GM21381 (cell line): Measurements from ENCODE around the gene TMEM269.
A peak's percentile ranks its signal among the peaks of the same experiment; 100 is the strongest.

ENCODE experiments used
- ATAC-seq: cut with Tn5 transposase; IDR thresholded peaks from one replicate; pipeline ENCODE4 v1.9.1; 2021; ENCODE audit warnings: mild to moderate bottlenecking, moderate library complexity; ENCODE audit not compliant: unreplicated experiment

The TMEM269 gene

DNA sequence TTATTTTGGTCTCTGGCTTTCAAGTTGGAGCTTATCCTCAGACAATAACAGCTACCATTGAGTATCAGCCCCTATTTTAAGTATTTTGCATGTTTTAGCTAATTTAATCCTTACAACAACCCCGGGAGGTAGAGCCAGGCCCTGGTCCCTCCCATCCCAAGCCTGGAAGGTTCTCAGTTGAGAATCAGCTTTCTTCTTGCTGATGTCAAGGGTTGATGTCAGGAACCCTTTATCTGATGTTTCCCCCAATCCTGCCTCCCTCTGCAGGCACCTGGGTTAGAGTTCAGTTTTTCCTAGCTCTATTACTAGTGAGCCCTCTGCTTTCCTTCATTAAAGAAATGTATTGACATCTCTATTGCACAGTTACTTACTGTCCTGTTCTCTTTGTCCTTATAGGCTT lies 36.0 kb downstream of the TMEM269 start:
- ATAC-seq: no peak

DNA sequence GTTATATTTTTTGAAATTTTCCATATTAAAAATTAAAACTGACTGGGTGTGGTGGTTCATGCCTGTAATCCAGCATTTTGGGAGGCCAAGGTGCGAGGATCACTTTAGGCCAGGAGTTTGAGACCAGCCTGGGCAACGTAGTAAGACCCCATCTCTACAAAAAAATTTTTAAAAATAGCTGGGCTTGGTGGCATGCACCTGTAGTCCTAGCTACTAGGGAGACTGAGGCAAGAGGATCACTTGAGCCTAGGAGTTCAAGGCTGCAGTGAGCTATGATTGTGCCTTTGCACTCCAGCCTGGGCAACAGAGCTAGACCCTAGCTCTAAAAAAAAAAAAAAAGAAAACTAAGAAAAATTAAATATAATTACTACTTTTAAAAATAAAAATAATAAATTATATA lies 36.9 kb downstream of the TMEM269 start:
- no peak for ATAC-seq

DNA sequence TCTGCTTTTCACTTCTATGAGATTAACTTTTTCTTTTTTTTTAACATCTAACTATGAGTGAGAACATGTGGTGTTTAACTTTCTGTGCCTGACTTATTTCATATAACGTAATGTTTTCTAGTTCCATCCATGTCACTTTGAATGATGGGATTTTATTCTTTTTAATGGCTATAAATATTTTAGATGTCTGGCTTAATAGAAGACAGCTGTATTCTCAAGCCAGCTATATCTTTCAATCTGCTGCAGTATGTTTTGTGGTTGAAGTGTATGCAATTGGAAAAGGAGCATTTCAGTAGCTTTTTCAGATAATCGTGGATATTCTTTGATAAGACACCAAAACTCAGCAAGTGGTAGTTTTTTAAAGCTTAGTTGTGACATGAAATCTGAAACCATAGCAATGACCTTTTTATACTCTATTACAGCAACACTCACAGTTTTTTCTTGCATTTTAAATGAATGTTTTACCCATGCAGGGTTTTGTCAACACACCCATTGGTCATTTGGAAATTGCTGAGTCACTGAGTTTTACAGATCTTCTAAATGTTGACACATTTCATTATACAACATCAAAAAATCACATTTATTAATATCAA lies 38.1 kb downstream of the TMEM269 start:
- no peak for ATAC-seq

DNA sequence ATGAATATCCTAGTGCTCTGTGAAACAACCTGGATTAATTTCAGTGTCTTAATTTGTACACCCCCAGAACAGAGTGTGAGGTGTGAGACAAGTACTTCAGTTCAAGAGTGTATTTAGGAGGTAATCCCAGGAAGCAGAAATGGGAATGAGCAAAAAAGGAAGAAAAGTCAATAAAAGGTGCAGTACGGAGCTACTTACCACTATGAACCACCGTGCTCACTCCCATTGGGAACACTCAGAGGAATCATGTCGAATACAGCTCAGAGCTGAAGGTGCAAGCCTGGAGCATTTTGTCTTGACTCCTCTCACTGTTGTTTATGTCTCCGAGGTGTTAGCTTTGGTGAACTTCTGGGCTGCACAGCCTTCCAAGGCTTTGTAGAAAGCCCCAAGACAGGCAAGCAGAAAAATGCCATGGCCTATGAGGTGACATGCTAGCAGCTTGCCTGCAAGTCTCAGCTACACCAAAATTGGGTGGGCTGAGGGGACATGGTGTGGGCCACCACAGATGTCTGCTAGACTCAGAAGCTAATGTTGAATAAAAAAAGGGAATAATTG lies 39.8 kb downstream of the TMEM269 start:
- ATAC-seq: no peak

DNA sequence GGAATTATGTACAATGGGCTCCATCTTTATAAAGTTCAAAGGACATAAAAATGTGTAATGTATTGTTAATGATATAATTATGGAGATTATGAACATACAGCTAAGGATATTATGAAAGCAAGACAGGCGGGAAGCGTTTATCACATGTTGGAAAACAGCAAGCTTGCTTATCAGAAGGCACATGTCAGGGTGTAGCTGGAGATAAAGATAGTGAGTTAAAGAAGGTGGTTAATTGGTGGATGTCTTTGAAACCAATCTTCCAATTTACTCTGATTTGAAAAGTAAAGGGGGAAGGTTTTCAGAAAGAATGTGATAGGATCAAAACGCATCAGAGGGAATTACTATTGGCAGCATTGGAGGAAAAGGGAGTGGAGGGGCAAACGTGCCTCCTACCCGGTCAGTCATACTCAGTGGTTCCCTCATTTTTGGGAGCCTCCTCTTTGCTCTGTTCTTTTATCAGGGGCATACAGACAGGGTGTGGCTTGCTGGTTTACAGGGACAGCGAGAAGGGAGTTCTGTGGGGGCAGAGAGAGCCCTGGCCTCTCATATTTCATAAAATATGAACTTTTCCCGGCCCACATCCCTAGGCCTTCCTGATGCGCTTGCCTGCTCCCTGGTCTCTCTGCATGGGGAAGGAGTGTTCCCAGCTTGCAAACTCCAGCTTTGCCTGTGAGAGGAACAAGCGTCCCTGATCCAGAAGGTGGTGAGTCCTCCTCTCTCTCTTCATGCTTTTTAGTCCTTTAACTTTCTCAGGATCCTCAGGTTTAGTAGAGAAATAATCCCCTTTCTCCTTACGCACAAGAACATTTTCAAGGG lies 40.5 kb downstream of the TMEM269 start:
- ATAC-seq: no peak

DNA sequence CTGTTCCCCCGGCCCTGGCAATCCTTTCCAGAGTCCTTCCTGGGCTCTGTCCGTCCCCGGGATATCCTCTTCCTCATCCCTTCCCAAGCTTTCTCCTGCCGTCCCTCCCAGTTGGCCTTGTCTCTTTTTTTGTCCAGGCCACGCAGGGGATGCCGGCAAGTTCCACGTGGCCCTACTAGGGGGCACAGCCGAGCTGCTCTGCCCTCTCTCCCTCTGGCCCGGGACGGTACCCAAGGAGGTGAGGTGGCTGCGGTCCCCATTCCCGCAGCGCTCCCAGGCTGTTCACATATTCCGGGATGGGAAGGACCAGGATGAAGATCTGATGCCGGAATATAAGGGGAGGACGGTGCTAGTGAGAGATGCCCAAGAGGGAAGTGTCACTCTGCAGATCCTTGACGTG lies 45.8 kb downstream of the TMEM269 start:
- ATAC-seq: no peak

DNA sequence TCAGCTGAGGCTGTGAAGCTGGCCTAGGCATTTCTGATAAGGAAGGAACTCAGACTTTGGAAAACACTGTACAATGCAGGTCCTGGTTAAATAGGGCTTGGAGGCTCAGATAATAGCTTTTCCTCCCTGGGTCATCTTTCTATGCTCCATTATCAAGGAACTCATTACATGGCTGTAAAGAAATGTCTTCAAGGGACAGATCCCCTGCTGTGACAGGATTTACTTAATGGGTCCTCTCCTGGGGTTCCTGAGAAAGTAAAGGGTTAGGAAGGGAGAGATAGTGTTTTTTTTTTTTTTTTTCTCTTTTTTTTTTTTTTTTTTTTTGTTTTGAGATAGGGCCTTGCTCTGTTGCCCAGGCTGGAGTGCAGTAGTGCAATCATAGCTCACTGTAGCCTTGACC lies 46.5 kb downstream of the TMEM269 start:
- ATAC-seq: no peak

DNA sequence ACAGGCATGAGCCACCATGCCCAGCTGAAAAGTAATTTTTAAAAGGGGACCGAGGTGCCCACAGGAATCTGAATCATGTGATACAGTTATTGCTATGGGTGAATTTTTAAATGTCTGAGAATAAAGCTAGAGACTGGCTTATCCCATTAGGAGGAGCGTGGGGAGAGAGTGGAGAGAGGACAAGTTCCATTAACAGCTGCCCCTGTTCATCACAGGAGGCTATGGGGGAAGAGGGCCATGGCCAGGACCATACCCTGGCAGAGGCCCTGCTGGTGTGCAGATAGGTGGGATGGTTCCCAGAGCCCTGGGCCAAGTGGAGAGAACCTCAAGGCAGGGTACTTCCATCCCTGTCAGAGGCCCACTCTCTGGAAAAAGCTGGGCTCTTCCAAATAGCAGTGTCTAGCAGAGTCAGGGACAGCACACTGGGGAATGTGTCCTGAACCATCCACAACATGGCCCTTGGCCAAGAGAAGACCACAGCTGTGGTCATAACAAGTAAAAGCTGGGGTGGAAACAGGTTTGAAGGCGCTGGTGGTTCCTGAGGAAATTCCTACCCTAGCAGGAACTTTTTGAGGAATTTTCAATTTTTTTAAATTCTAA lies 48.0 kb downstream of the TMEM269 start:
- no peak for ATAC-seq

DNA sequence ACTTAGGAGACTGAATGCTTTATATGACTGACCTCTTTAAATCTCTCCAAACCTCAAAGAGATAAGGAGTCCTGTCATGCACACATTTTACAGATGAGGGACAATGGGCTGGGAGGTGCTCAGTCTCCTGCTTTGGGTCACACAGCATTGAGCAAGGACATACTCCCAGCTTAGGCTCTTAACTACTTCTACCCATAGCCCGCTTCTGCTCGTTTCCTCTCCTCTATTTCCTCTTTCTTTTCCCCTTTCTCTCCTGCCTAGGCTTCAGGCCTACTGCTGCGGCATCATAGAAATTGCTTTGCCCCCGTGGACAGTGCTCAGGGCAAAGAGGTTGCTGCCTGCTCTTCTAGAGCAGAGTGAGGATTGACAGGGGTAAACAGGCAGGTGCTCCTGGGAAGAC lies 49.2 kb downstream of the TMEM269 start:
- ATAC-seq: no peak

DNA sequence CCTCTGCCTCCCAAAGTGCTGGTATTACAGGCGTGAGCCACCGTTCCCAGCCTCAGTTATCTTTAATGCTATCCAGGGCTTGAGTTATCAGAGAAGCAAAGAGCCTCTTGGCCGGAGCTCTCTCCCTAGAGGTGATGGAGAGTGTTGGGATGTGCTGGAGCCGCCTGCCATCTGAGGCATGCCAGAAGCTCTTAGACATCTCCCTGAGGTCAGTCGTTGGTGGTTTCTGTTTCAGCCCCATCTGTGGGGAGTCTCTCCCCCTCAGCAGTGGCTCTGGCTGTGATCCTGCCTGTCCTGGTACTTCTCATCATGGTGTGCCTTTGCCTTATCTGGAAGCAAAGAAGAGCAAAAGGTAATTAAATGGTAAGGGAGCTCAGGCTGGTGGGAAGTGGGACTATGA lies 50.0 kb downstream of the TMEM269 start:
- ATAC-seq: no peak

DNA sequence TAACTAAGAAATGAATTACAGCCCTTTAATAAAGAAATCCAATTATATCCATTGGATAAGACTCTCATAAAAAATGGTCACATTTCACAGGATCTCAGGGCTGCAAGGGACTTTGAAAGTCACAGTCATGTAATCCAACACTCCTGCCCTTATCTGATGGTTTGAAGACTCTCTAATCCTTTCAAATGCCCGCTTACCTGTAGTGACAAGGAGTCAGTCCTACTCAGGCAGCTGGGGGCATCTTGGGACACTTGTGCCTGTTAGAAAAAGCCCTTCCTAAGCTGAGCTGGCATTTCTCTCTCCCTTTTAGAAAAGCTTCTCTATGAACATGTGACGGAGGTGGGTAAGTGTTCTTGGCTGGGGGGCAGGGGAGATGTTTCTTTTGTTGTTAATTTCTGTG lies 50.6 kb downstream of the TMEM269 start:
- no peak for ATAC-seq

DNA sequence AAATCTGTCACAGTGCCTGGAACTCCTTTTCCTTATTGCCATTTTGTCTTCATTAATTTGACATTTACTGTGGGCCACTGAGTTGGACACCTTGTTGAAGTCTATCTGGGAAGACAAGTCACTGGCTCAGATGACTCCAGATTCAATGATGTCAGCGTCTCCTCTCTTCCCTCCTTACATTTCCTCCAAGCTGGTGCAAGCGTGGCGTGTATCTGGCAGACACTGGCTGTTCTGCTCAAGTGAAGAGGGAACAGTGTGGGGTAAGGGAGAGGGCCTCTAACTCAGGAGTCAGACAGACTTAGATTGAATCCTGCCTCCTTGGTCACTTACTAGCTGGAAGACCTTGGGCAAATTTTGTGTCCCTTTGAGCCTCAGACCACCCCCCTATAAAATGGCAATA lies 52.9 kb downstream of the TMEM269 start:
- no peak for ATAC-seq

DNA sequence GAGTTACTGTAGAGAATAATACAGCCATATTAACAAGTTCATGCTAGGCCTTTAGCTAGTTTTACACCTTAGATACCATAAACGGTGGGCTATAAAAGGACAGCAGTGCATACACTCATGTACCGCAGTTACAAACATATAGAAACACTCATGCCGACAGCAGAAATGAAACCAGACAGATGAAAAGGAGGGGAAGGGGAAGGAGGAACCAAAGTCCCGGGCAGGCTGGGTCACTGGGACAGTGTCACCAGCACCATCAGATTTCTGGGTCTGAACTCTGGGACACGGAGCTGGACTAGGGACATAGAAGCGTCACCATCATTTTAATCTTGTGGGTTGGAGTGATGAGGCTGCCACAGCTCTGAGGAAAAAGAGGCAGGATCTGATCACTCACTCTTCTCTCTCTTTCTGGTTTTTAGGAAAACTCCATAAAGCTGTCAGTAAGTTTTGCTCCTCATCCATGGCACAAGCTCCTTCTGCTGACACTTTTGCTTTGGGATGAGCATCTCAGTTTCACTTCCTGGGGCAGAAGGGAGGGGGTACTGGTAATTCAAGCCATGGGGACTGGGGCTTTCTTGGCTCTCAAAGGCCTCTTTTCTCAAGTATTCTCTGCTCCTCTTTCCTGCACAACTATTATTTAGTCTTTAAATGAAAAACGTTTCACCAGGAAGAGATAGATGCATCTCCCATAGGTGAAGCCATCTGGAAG lies 53.8 kb downstream of the TMEM269 start:
- no peak for ATAC-seq

DNA sequence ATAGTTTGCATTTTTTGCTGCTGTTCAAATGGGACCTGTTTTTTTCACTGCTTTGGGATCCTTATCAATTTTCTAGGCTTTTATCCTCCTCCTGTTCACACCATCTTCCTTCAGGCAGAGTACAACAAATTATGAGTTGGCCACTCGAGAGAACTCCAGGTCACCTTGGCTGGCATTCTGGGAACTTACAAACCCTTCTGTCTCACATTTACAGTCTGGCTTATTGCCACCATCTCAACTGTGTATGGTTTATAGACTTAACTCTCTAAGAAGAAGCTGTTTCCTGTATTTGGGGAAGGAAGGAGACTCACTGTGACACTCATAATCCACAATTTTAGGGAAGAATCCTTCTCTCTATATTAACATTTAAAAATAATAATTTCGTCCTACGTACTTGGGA lies 56.2 kb downstream of the TMEM269 start:
- ATAC-seq: no peak

DNA sequence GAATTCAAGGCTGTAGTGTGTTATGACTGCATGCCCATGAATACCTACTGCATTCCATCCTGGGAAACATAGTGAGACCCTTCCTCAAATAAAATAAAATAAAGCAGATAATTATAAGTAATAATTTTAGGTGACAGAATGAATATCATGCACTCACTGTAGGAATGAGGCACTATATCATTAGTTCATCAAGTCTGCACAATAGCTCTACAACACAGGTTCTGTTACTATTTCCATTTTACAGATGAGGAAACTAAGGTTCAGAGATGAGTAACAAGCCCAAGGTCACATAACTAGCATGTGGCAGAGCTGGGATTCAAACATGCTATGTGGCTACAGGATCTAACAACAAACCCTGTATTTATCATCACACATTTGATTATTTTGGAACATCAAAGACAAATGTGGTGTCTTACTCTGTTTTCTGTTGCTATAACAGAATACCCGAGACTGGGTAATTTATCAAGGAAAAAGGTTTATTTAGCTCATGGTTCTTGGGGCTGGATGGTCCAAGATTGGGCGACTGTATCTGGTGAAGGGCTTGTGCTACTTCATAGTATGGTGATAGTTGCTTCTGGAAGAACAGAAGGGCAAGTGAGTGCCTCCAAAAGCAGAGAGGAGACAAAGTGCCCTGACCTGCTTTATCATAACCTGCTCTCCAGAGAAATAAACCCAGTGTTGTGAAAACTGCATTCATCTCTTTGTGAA lies 56.8 kb downstream of the TMEM269 start:
- no peak for ATAC-seq

DNA sequence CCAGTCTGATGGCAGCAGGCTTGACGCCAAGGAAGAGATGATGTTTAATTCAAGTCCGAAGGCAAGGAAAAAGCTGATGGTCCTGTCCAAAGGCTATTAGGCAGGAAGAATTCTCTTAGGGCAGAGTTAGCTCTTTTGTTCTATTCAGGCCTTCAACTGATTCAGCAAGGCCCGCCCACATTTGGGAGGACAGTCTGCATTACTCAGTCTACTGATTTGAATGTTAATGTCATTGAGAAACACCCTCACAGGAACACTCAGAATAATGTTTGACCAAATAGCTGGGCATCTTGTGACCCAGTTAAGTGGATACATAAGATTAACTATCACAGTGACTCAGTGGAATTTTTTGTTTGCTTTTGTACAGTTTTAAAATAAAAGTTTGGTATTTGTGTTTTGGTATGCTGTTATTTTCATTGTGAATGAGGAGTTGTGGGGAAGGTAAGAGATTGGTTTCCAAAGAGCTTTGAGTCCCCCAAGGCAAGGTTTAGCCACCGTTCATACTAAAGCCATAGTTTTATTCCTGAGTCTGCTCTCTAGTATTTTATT lies 59.9 kb downstream of the TMEM269 start:
- ATAC-seq: no peak

DNA sequence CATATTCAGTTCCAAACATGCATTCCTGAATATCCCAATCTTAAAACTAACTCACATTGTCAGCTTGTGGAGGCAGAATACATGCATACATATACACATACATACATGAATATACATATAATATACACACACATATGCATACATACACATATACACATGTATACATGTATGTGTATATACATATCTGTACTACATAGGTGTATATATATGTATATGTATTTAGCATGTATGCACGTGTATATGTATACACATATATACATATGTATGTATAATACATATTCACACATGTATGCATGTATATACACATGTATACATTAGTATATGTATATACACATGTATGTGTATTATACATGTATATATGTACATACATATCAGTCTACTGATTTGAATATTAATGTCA lies 60.4 kb downstream of the TMEM269 start:
- ATAC-seq: no peak

DNA sequence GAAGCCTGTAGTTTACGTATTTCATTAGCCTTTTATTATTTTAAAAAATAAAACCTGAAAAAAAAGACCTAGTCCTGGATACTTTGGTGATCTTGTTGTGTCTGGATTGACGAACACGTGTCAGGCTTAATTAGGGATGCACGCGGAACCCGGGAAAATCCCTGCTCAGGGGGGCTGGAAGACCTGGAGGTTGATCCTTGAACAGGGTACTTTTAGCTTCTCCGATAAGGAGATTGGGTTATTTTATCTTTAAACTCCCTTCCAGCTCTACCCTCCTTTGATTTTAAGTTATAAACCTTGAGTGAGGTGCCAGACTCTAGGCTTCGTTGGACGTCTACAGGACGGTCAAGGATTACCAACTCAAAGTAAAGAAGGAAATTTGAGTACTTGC lies 61.1 kb downstream of the TMEM269 start:
- ATAC-seq: peak; percentile 15

DNA sequence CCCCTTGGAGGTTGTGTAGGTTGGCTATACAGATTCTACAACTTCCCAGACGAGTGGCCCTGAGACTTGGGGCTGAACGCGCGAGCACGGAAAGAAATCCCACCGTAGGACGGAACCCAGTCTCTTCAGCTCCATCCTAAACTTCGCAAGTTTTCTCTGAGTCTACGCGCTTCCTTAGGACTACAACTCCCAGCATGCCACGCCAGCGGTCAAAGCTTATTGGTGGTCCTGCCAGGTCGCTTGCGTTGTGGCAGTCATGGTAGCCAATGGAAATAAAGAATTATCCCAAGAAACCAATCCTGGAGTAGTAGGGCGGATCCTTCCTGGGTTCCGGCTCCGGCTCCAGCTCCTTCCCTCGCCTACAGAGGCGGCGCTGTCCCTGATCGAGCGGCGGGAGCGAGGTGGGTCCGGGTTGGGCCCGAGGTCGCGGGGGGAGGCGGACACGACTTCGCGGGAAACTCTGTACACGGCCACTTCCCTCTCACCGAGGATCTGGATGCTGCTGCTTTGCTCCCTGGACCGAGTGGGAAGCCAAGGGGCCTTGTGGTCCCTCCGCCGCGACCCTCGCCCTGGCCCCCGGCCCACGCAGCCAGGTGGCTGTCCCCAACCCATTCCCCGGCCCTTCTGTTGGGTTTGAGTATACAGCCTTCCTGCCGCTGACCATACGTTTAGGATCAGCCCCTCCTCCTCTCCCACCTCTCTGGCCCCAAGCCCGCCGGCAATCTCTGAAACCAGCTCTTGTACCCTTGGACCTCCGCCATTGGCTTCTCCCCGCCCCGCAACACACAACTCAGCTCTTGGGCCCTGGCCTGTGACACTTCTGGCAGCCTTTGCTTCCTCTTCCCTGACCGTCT lies 61.7 kb downstream of the TMEM269 start, which contains the start of gene ZNF691:
Gene ZNF691 (plus strand): TSS at position 357 of the 854 bp plus-strand sequence. CDS start 3,046 bp downstream, outside the sequence.
- ATAC-seq: peak; percentile 92
